ENCODE results near the gene UNK. TPM values are rescaled to one million over a fixed set of nuclear protein-coding genes. Genes with fewer than 3 reads are reported as not detected.

Gene UNK
- total and polyA plus RNA-seq, 2 experiments from 2014 or later: 35.9 to 37.8 TPM

GRCh38 chr17:75813081-75814020 lies 28.7 kb downstream of the UNK start:
- Histone ChIP-seq H3K27me3 (no peaks in the 10 kb centered on the region), H3K36me3 (peaks cover 51% of the 10 kb centered on the region), H3K9me3 (ENCODE audit: low read depth) (no peaks in the 10 kb centered on the region), H3K27ac (no peak overlapping the region), H3K4me3 (no peak overlapping the region), H3K4me1 (ENCODE audit: low read depth) (peaks cover 10% of the 10 kb centered on the region)
- DNase-seq (ENCODE audit: low read depth in 1 of 2, low spot score in 1 of 2): no peak
- TF ChIP-seq CTCF (IDR thresholded peaks at IDR 0.05; ENCODE audit: low read depth, low read length): no peak

DNA sequence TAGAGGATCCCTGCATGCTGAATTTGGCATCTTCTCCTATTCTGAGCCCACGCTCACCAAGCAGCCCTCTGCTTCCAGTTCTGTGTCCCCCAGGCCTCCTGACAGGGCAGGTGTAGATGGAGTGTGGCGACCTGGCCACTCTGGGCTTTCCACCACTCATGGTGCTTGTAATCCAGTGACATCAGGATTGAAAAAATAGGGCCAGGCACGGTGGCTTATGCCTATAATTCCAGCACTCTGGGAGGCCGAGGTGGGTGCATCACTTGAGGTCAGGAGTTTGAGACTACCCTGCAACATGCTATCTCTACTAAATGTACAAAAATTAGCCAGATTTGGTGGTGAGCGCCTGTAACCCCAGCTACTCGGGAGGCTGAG lies 29.4 kb downstream of the UNK start:
- TF ChIP-seq CTCF (IDR thresholded peaks at IDR 0.05; ENCODE audit: low read depth, low read length): no peak
- H3K27ac ChIP-seq: no peak overlapping the region
- no peak for DNase-seq (ENCODE audit: low read depth in 1 of 2, low spot score in 1 of 2)

GRCh38 chr17:75814900-75815373 lies 30.3 kb downstream of the UNK start:
- Histone ChIP-seq H3K9me3 (ENCODE audit: low read depth) (no peaks in the 10 kb centered on the region), H3K27ac (no peak overlapping the region), H3K4me3 (no peak overlapping the region), H3K36me3 (peaks cover 66% of the 10 kb centered on the region), H3K4me1 (ENCODE audit: low read depth) (no peaks in the 10 kb centered on the region), H3K27me3 (no peaks in the 10 kb centered on the region)
- no peak for TF ChIP-seq CTCF (IDR thresholded peaks at IDR 0.05; ENCODE audit: low read depth, low read length)
- peak in 1 of 2 donors; percentile 60 for DNase-seq (ENCODE audit: low read depth in 1 of 2, low spot score in 1 of 2)

More for the DNA sequence above, 29.4 kb downstream of the UNK start:
- H3K4me1 ChIP-seq (ENCODE audit: low read depth): peaks cover 5% of the 10 kb centered on the region
- no peaks in the 10 kb centered on the region for H3K27me3 ChIP-seq
- peaks cover 58% of the 10 kb centered on the region for H3K36me3 ChIP-seq
- no peaks in the 10 kb centered on the region for H3K9me3 ChIP-seq (ENCODE audit: low read depth)
- H3K4me3 ChIP-seq: no peak overlapping the region

DNA sequence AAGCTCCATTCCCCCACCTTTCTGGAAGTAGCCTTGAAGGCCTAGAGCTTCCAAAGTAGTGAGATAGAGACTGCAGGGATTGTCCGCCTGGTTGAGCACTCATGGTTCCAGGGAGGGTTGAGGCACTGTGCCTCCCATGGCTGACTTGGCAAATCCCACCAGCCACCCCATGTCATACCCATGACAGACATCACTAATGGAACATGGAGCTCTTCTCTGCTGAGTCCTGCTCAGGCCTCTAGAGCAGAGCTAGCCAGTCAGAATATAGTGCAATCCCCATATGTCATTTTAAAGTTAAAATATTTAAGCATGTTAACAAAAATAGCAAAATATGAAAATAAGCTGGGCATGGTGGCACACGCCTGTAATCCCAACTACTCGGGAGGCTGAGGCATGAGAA lies 30.8 kb downstream of the UNK start:
- no peaks in the 10 kb centered on the region for H3K27me3 ChIP-seq
- H3K4me1 ChIP-seq (ENCODE audit: low read depth): no peaks in the 10 kb centered on the region
- no peak overlapping the region for H3K4me3 ChIP-seq
- no peak for DNase-seq (ENCODE audit: low read depth in 1 of 2, low spot score in 1 of 2)
- no peak for TF ChIP-seq CTCF (IDR thresholded peaks at IDR 0.05; ENCODE audit: low read depth, low read length)
- peaks cover 71% of the 10 kb centered on the region for H3K36me3 ChIP-seq
- H3K9me3 ChIP-seq (ENCODE audit: low read depth): no peaks in the 10 kb centered on the region
- H3K27ac ChIP-seq: no peak overlapping the region

DNA sequence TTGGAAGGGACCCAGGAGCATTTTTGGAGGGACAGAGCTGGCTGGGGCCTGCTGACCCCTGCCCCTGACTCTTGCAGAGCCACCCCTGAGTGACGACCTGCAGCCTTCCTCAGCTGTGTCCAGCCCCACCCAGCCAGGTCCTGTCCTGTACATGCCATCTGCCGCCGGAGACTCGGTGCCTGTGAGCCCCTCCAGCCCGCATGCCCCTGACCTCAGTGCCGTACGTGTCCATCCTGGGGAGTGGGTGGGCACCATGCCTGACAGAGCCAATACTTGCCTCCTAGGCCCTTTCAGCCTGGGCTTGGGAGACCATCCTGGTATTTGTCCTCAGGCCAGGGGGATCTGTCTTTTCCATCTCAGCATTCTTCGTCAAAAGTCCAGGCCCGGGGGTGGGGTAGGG lies 32.1 kb downstream of the UNK start:
- Histone ChIP-seq H3K36me3 (peaks cover 71% of the 10 kb centered on the region), H3K4me3 (no peak overlapping the region), H3K27me3 (no peaks in the 10 kb centered on the region), H3K4me1 (ENCODE audit: low read depth) (no peaks in the 10 kb centered on the region), H3K9me3 (ENCODE audit: low read depth) (no peaks in the 10 kb centered on the region), H3K27ac (no peak overlapping the region)
- no peak for DNase-seq (ENCODE audit: low read depth in 1 of 2, low spot score in 1 of 2)
- no peak for TF ChIP-seq CTCF (IDR thresholded peaks at IDR 0.05; ENCODE audit: low read depth, low read length)
